ACC112 (cell line): Measurements from ENCODE around the gene CROCC2.

Experiments
- H2AFZ ChIP-seq: fragments of 200-600 bp; sonication (generic); one replicate; pipeline ENCODE4 v1.6.0; 2017; ENCODE audit warnings: antibody characterized with exemption, low read length; ENCODE audit not compliant: unreplicated experiment
- H3K27ac ChIP-seq: fragments of 200-600 bp; sonication (generic); 2 replicates; pipeline ENCODE4 v1.5.1; 2014; ENCODE audit warnings: low read depth, mild to moderate bottlenecking, antibody characterized with exemption, low read length, moderate library complexity
- H3K27me3 ChIP-seq: fragments of 200-600 bp; sonication (generic); 2 replicates; pipeline ENCODE4 v1.6.1; 2014; ENCODE audit warnings: mild to moderate bottlenecking, antibody characterized with exemption, low read length, moderate library complexity, mixed read lengths; ENCODE audit not compliant: insufficient read depth
- H3K36me3 ChIP-seq: fragments of 200-600 bp; sonication (generic); 2 replicates; pipeline ENCODE4 v1.6.1; 2016; ENCODE audit warnings: mild to moderate bottlenecking, antibody characterized with exemption, low read length, moderate library complexity, mixed read lengths; ENCODE audit not compliant: insufficient read depth
- H3K4me1 ChIP-seq: fragments of 200-600 bp; sonication (generic); one replicate; pipeline ENCODE4 v1.6.1; 2016; ENCODE audit warnings: low read length, mixed read lengths; ENCODE audit not compliant: insufficient read depth, unreplicated experiment, control insufficient read depth
- H3K4me3 ChIP-seq: fragments of 200-600 bp; sonication (generic); 2 replicates; pipeline ENCODE4 v1.5.1; 2014; ENCODE audit warnings: mild to moderate bottlenecking, low read depth, low read length
- H3K79me2 ChIP-seq: fragments of 200-600 bp; sonication (generic); one replicate; pipeline ENCODE4 v1.6.0; 2016; ENCODE audit warnings: low read length; ENCODE audit not compliant: control insufficient read depth, unreplicated experiment, insufficient read depth

Gene CROCC2

GRCh38 chr2:240918258-240919091 is 12.3 kb downstream of the CROCC2 start:
- H3K79me2 ChIP-seq = no peaks in the 10 kb centered on the region
- no peak overlapping the region for H3K4me3 ChIP-seq
- peaks cover 42% of the 10 kb centered on the region for H3K4me1 ChIP-seq
- no peaks in the 10 kb centered on the region for H3K27me3 ChIP-seq
- H3K36me3 ChIP-seq = no peaks in the 10 kb centered on the region
- no peak overlapping the region for H3K27ac ChIP-seq
- no peak overlapping the region for H2AFZ ChIP-seq

GRCh38 chr2:240919161-240919781 is 13.1 kb downstream of the CROCC2 start:
- H3K36me3 ChIP-seq = no peaks in the 10 kb centered on the region
- H2AFZ ChIP-seq = no peak overlapping the region
- peaks cover 34% of the 10 kb centered on the region for H3K4me1 ChIP-seq
- H3K4me3 ChIP-seq = no peak overlapping the region
- no peaks in the 10 kb centered on the region for H3K27me3 ChIP-seq
- H3K27ac ChIP-seq = no peak overlapping the region
- H3K79me2 ChIP-seq = no peaks in the 10 kb centered on the region

GRCh38 chr2:240919786-240920782 is 13.9 kb downstream of the CROCC2 start:
- Histone ChIP-seq H3K4me1 (peaks cover 33% of the 10 kb centered on the region), H3K27me3 (no peaks in the 10 kb centered on the region), H3K4me3 (no peak overlapping the region), H3K36me3 (no peaks in the 10 kb centered on the region), H2AFZ (no peak overlapping the region), H3K79me2 (no peaks in the 10 kb centered on the region), H3K27ac (peak overlapping the region; percentile 93)

GRCh38 chr2:240920783-240921231 is 14.7 kb downstream of the CROCC2 start:
- Histone ChIP-seq H2AFZ (no peak overlapping the region), H3K27ac (peak overlapping the region; percentile 93), H3K4me3 (no peak overlapping the region), H3K79me2 (no peaks in the 10 kb centered on the region), H3K27me3 (no peaks in the 10 kb centered on the region), H3K4me1 (peaks cover 33% of the 10 kb centered on the region), H3K36me3 (no peaks in the 10 kb centered on the region)

- Histone ChIP-seq H3K27ac (peak overlapping the region; percentile 93), H3K4me1 (peaks cover 33% of the 10 kb centered on the region)
These were observed 15.3 kb downstream of the CROCC2 start for GRCh38 chr2:240921311-240921994.

GRCh38 chr2:240921995-240922244 is 15.8 kb downstream of the CROCC2 start:
- H3K4me3 ChIP-seq = no peak overlapping the region
- no peaks in the 10 kb centered on the region for H3K27me3 ChIP-seq
- H3K36me3 ChIP-seq = no peaks in the 10 kb centered on the region
- no peaks in the 10 kb centered on the region for H3K79me2 ChIP-seq
- peaks cover 30% of the 10 kb centered on the region for H3K4me1 ChIP-seq
- no peak overlapping the region for H2AFZ ChIP-seq
- H3K27ac ChIP-seq = peak overlapping the region; percentile 93

More at GRCh38 chr2:240921311-240921994, 15.3 kb downstream of the CROCC2 start:
- Histone ChIP-seq H3K27me3 (no peaks in the 10 kb centered on the region), H2AFZ (no peak overlapping the region), H3K79me2 (no peaks in the 10 kb centered on the region), H3K4me3 (no peak overlapping the region), H3K36me3 (no peaks in the 10 kb centered on the region)

- H3K27me3 ChIP-seq = no peaks in the 10 kb centered on the region
- no peak overlapping the region for H3K4me3 ChIP-seq
- no peaks in the 10 kb centered on the region for H3K79me2 ChIP-seq
- H2AFZ ChIP-seq = no peak overlapping the region
- no peaks in the 10 kb centered on the region for H3K36me3 ChIP-seq
- H3K4me1 ChIP-seq = peaks cover 25% of the 10 kb centered on the region
- H3K27ac ChIP-seq = peak overlapping the region; percentile 93; the same call in 1 of the 2 replicates
These were observed 16.3 kb downstream of the CROCC2 start for GRCh38 chr2:240922245-240922981.

- Histone ChIP-seq H2AFZ (no peak overlapping the region), H3K4me1 (peaks cover 25% of the 10 kb centered on the region), H3K36me3 (no peaks in the 10 kb centered on the region), H3K27ac (no peak overlapping the region), H3K27me3 (no peaks in the 10 kb centered on the region), H3K79me2 (no peaks in the 10 kb centered on the region), H3K4me3 (no peak overlapping the region)
These were observed 16.9 kb downstream of the CROCC2 start for GRCh38 chr2:240922982-240923537.

- Histone ChIP-seq H3K79me2 (no peaks in the 10 kb centered on the region), H2AFZ (no peak overlapping the region), H3K27me3 (no peaks in the 10 kb centered on the region), H3K4me3 (no peak overlapping the region), H3K4me1 (peaks cover 25% of the 10 kb centered on the region), H3K27ac (no peak overlapping the region), H3K36me3 (no peaks in the 10 kb centered on the region)
These were observed 19.0 kb downstream of the CROCC2 start for GRCh38 chr2:240925191-240925567.
